Neutrophil (primary cell): Measurements from ENCODE around the gene LRP8.

Source experiments
- H3K27ac ChIP-seq: fragments of 200-600 bp; sonication (generic); 2 replicates; pipeline ENCODE4 v1.5.1; 2016; ENCODE audit warnings: mild to moderate bottlenecking, moderate library complexity
- H3K27me3 ChIP-seq: fragments of 200-600 bp; sonication (generic); 2 replicates; pipeline ENCODE4 v1.6.0; 2016; ENCODE audit warnings: mild to moderate bottlenecking
- H3K36me3 ChIP-seq: fragments of 200-600 bp; sonication (generic); 2 replicates; pipeline ENCODE4 v1.5.1; 2017
- H3K4me1 ChIP-seq, 2 experiments: fragments of 200-600 bp in 1 of 2; sonication (generic) in 1 of 2; 1 replicate in 1 of 2; 2 replicates in 1 of 2; pipeline versions ENCODE4 v1.5.1 to v1.6.1; 2013 to 2016; ENCODE audit warnings: low read depth in 1 of 2, low read length in 1 of 2, mild to moderate bottlenecking in 1 of 2, moderate library complexity in 1 of 2; ENCODE audit not compliant: control insufficient read depth in 1 of 2, insufficient read depth in 1 of 2
- H3K4me3 ChIP-seq, 2 experiments: fragments of 200-600 bp in 1 of 2; sonication (generic) in 1 of 2; 1 replicate in 1 of 2; 2 replicates in 1 of 2; pipeline ENCODE4 v1.5.1; 2013 to 2016; ENCODE audit warnings: low read depth in 1 of 2, low read length in 1 of 2, mild to moderate bottlenecking in 1 of 2, moderate library complexity in 1 of 2
- H3K9me3 ChIP-seq: fragments of 200-600 bp; sonication (generic); 2 replicates; pipeline ENCODE4 v1.5.1; 2016
- TF ChIP-seq, protein P1 (sequence below): fragments of 200-600 bp; sonication (generic); IDR thresholded peaks from 2 replicates; pipeline ENCODE4 v1.5.1; 2016; ENCODE audit warnings: antibody characterized with exemption

LRP8 gene

DNA sequence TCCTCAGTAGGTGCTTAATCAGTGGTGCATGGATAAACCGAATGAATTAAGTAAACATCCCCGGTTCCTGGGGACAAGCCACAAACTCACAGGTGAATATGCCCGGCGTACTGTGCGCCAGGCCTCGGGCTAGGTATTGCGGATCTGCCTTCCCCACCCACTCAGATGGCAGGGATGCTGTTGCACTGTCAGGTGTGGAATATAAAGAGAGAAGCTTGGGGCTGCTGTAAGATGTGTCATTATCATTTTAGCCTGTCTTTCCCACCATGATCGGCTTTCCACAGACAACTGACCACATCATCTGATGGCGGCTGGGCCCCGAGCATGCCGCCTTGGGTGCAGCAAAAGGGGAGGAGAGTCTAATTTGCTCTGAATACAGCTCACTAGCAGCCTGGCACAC is 45.4 kb upstream of the LRP8 start:
- TF ChIP-seq, protein P1, sequence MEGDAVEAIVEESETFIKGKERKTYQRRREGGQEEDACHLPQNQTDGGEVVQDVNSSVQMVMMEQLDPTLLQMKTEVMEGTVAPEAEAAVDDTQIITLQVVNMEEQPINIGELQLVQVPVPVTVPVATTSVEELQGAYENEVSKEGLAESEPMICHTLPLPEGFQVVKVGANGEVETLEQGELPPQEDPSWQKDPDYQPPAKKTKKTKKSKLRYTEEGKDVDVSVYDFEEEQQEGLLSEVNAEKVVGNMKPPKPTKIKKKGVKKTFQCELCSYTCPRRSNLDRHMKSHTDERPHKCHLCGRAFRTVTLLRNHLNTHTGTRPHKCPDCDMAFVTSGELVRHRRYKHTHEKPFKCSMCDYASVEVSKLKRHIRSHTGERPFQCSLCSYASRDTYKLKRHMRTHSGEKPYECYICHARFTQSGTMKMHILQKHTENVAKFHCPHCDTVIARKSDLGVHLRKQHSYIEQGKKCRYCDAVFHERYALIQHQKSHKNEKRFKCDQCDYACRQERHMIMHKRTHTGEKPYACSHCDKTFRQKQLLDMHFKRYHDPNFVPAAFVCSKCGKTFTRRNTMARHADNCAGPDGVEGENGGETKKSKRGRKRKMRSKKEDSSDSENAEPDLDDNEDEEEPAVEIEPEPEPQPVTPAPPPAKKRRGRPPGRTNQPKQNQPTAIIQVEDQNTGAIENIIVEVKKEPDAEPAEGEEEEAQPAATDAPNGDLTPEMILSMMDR: no peak
- H3K4me3 ChIP-seq: no peak overlapping the region
- no peaks in the 10 kb centered on the region for H3K36me3 ChIP-seq
- peaks cover 6% of the 10 kb centered on the region for H3K27me3 ChIP-seq
- no peaks in the 10 kb centered on the region for H3K9me3 ChIP-seq
- no peaks in the 10 kb centered on the region for H3K4me1 ChIP-seq
- no peak overlapping the region for H3K27ac ChIP-seq

DNA sequence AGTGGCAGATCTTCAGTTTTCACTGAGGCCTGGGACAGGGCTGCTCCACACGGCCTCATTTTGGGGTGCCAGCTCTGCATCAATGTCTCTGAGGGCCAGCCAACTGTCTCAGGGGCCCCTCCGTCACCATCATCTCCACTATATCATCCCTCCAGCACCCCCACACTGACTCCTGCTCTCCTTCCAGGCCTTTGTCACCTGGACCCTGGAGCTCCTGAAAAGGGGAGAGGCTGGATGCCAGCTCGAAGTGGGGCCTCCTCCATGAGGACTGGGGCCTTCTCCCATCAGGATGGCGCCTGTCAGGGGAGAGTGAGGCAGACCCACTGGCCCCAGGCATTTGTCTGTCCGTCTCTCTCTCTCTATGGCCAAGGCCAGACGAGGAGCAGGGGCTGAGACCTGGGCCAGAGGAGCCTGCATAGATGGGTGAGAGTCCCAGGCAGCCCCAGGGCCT is 44.7 kb upstream of the LRP8 start:
- TF ChIP-seq, protein P1: no peak
- no peaks in the 10 kb centered on the region for H3K4me1 ChIP-seq
- no peak overlapping the region for H3K27ac ChIP-seq
- H3K36me3 ChIP-seq: no peaks in the 10 kb centered on the region
- H3K27me3 ChIP-seq: peaks cover 9% of the 10 kb centered on the region
- H3K9me3 ChIP-seq: no peaks in the 10 kb centered on the region
- H3K4me3 ChIP-seq: no peak overlapping the region

DNA sequence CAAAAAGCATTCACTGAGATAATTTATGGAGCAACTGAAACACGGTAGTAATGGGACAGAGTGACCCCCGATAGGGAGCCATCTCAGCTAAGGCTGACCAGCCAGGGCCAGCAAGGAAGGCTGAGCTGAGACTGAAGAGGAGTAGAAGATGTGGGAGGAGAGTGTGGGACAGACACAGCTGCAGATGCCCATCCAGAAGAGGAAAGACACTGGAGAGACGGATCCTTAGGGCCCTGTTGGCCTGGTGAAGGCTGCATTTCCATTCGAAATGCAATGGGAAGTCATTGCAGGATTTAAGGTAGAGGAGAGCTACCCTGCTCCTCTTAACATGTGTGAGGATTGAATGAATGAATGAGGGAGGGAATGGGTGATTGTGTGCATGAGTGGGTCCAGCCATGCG is 44.0 kb upstream of the LRP8 start:
- Histone ChIP-seq H3K9me3 (no peaks in the 10 kb centered on the region), H3K4me3 (no peak overlapping the region), H3K4me1 (no peaks in the 10 kb centered on the region), H3K27ac (no peak overlapping the region), H3K36me3 (no peaks in the 10 kb centered on the region), H3K27me3 (peaks cover 9% of the 10 kb centered on the region)
- TF ChIP-seq, protein P1: no peak

DNA sequence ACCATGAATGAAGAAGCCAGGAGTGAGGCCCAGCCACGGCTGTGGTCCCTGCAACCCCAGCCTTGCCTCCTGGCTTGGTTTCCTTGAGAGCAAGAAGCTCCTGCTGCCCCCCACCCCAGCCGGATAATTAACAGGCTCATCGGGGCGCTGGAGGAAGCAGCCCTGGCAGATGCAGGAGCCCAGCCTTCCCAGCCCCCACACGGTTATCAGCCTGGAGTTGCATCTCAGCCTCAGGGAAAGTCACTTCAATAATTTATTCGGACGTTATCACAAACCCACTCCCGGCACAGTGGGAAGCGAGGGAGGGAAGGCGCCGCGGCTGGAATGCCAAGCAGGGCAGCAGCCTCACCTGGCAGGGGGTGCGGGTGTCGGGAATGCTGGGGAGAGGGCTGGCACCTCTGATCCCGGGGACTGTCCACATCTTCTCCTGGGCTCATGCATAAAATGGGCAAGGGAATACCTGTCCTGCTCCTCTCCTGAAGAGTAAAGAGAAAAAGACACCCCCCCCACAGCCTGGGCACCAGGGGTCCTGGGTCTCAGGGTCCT is 43.3 kb upstream of the LRP8 start:
- Histone ChIP-seq H3K9me3 (no peaks in the 10 kb centered on the region), H3K36me3 (no peaks in the 10 kb centered on the region), H3K4me1 (no peaks in the 10 kb centered on the region), H3K4me3 (no peak overlapping the region), H3K27me3 (peaks cover 9% of the 10 kb centered on the region), H3K27ac (no peak overlapping the region)
- TF ChIP-seq, protein P1: no peak

DNA sequence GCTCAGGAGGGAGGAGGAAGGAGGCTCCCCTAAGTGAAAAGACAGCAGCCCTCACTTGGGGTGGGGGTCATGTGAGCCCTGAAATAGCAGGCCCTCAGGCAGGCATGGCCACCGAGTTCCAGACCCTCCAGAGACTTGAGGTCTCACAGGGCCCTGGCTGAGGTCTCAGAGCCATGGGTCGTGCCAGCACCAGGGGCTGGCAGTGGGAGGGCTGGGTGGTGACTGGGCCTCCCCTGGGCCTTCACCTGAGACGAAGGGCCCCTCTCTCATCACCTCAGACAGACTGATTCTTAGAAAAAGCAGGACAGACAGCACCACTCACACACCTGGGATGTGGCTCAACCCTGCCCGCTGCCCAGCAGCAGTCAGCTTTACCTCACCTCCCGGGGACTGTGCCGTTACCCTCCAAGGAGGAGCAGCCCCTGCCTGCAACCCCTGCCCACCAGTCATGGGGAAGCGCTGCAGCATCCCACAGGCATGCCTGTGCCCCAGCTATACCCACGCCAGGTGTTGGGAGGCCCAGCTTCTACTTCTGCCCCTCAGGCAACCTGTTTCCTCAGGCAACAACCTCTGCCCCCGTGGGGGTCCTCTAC is 42.6 kb upstream of the LRP8 start:
- H3K36me3 ChIP-seq: no peaks in the 10 kb centered on the region
- no peaks in the 10 kb centered on the region for H3K4me1 ChIP-seq
- no peak overlapping the region for H3K27ac ChIP-seq
- no peak overlapping the region for H3K4me3 ChIP-seq
- peaks cover 9% of the 10 kb centered on the region for H3K27me3 ChIP-seq
- TF ChIP-seq, protein P1: no peak
- no peaks in the 10 kb centered on the region for H3K9me3 ChIP-seq
